Neural cell (in vitro differentiated cells): Measurements from ENCODE around the gene PLEKHM1. TPM values are rescaled to one million over a fixed set of nuclear protein-coding genes. Genes with fewer than 3 reads are reported as not detected.

Experiments used
- H2AFZ ChIP-seq: fragments of 200-600, 300-800 bp; sonication (generic), shearing (Covaris generic); 2 replicates; pipeline ENCODE4 v1.6.0; 2014; ENCODE audit warnings: low read depth, mild to moderate bottlenecking, antibody characterized with exemption, low read length, moderate library complexity
- H3F3A ChIP-seq: fragments of 200-600 bp; shearing (Covaris generic); 2 replicates; pipeline ENCODE4 v1.6.1; 2016; ENCODE audit warnings: mild to moderate bottlenecking, moderate library complexity, mixed read lengths, antibody characterized with exemption, low read length; ENCODE audit not compliant: insufficient read depth, poor library complexity, severe bottlenecking
- H3K27ac ChIP-seq: fragments of 200-600, 300-800 bp; sonication (generic), shearing (Covaris generic); 2 replicates; pipeline ENCODE4 v1.5.1; 2014; ENCODE audit warnings: mild to moderate bottlenecking, low read length, moderate library complexity
- H3K27me3 ChIP-seq: fragments of 300-800, 200-600 bp; sonication (generic), shearing (Covaris generic); 2 replicates; pipeline ENCODE4 v1.6.0; 2014; ENCODE audit warnings: mild to moderate bottlenecking, low read depth, low read length, moderate library complexity; ENCODE audit not compliant: insufficient read depth
- H3K36me3 ChIP-seq: fragments of 300-800, 200-600 bp; sonication (generic), shearing (Covaris generic); 2 replicates; pipeline ENCODE4 v1.5.1; 2014; ENCODE audit warnings: mild to moderate bottlenecking, antibody characterized with exemption, low read length, moderate library complexity; ENCODE audit not compliant: insufficient read depth
- H3K4me2 ChIP-seq: fragments of 300-800, 200-600 bp; sonication (generic), shearing (Covaris generic); 2 replicates; pipeline ENCODE4 v1.6.0; 2014; ENCODE audit warnings: mild to moderate bottlenecking, low read length
- H3K4me3 ChIP-seq: fragments of 300-800, 200-600 bp; sonication (generic), shearing (Covaris generic); 2 replicates; pipeline ENCODE4 v1.5.1; 2014; ENCODE audit warnings: mild to moderate bottlenecking, low read length, moderate library complexity
- H3K79me2 ChIP-seq: fragments of 200-600 bp; shearing (Covaris generic); replicated peaks from 2 replicates; pipeline ENCODE4 v1.6.0; 2014; ENCODE audit warnings: mild to moderate bottlenecking, low read length, moderate library complexity; ENCODE audit not compliant: insufficient read depth
- H3K9ac ChIP-seq: fragments of 300-800, 200-600 bp; sonication (generic), shearing (Covaris generic); 2 replicates; pipeline ENCODE4 v1.6.1; 2016; ENCODE audit warnings: mild to moderate bottlenecking, low read length, mixed read lengths
- H3K9me2 ChIP-seq: fragments of 200-600 bp; shearing (Covaris generic); 2 replicates; pipeline ENCODE4 v1.6.1; 2016; ENCODE audit warnings: mild to moderate bottlenecking, low read length, mixed read lengths; ENCODE audit not compliant: insufficient read depth
- H3K9me3 ChIP-seq: fragments of 200-600, 300-800 bp; sonication (generic), shearing (Covaris generic); 2 replicates; pipeline ENCODE4 v1.6.1; 2016; ENCODE audit warnings: mild to moderate bottlenecking, mixed run types, low read length, moderate library complexity, mixed read lengths
- H4K20me1 ChIP-seq: fragments of 200-600 bp; shearing (Covaris generic); 2 replicates; pipeline ENCODE4 v1.6.1; 2016; ENCODE audit warnings: mild to moderate bottlenecking, mixed run types; ENCODE audit not compliant: insufficient read depth
- EP300 ChIP-seq: fragments of 450-650 bp; conservative IDR thresholded peaks from 2 replicates; pipeline ENCODE4 v1.6.1; 2014; ENCODE audit warnings: antibody characterized with exemption, mild to moderate bottlenecking, moderate library complexity; ENCODE audit not compliant: poor library complexity, severe bottlenecking
- EZH2 ChIP-seq: fragments of 200-600, 300-800 bp; shearing (Covaris generic), sonication (generic); IDR thresholded peaks from 2 replicates; pipeline ENCODE4 v1.6.1; 2014; ENCODE audit warnings: antibody characterized with exemption, low read length, borderline replicate concordance, mild to moderate bottlenecking; ENCODE audit not compliant: insufficient read depth, poor library complexity, severe bottlenecking
- MXI1 ChIP-seq: fragments of 450-650 bp; conservative IDR thresholded peaks from 2 replicates; pipeline ENCODE4 v1.6.1; 2014; ENCODE audit warnings: antibody characterized with exemption, mild to moderate bottlenecking; ENCODE audit not compliant: poor library complexity, severe bottlenecking
- POLR2AphosphoS5 ChIP-seq: IDR thresholded peaks from 2 replicates; pipeline ENCODE4 v1.6.1; 2012
- RAD21 ChIP-seq: fragments of 450-650 bp; conservative IDR thresholded peaks from 2 replicates; pipeline ENCODE4 v1.6.1; 2014; ENCODE audit warnings: antibody characterized with exemption, mild to moderate bottlenecking, moderate library complexity
- REST ChIP-seq: IDR thresholded peaks from 2 replicates; pipeline ENCODE4 v1.6.1; 2012; ENCODE audit warnings: borderline replicate concordance
- SMC3 ChIP-seq: fragments of 450-650 bp; conservative IDR thresholded peaks from 2 replicates; pipeline ENCODE4 v1.6.1; 2014; ENCODE audit warnings: antibody characterized with exemption, mild to moderate bottlenecking, moderate library complexity; ENCODE audit not compliant: poor library complexity
- TAF1 ChIP-seq: IDR thresholded peaks from 2 replicates; pipeline ENCODE4 v1.6.1; 2012; ENCODE audit warnings: low read depth
- polyA plus RNA-seq: library from polyadenylated mRNA; depleted of rRNA; stranded (reverse); fragments of >200 nt; gene quantifications from 2 replicates; pipeline ENCODE4 v1.2.3, GENCODE V29; 2014
- TF ChIP-seq, protein P1 (sequence below): fragments of 450-650 bp; IDR thresholded peaks from 2 replicates; pipeline ENCODE4 v1.5.1; 2014; ENCODE audit warnings: antibody characterized with exemption, mild to moderate bottlenecking, moderate library complexity; ENCODE audit not compliant: poor library complexity, severe bottlenecking

PLEKHM1 gene
- polyA plus RNA-seq, 1 donor from 2014 or later = 3.1 TPM

- Histone ChIP-seq H3K36me3 (no peaks in the 10 kb centered on the region), H4K20me1 (no peaks in the 10 kb centered on the region), H3K9ac (no peak overlapping the region), H3K9me3 (no peaks in the 10 kb centered on the region), H2AFZ (no peak overlapping the region), H3K4me2 (no peak overlapping the region), H3K79me2 (no peaks in the 10 kb centered on the region), H3K9me2 (no peaks in the 10 kb centered on the region), H3F3A (no peaks in the 10 kb centered on the region), H3K27ac (no peak overlapping the region), H3K4me3 (no peak overlapping the region), H3K27me3 (peaks cover 26% of the 10 kb centered on the region)
- no peak for TF ChIP-seq EZH2
- no peak for TF ChIP-seq SMC3
- TF ChIP-seq, protein P1, sequence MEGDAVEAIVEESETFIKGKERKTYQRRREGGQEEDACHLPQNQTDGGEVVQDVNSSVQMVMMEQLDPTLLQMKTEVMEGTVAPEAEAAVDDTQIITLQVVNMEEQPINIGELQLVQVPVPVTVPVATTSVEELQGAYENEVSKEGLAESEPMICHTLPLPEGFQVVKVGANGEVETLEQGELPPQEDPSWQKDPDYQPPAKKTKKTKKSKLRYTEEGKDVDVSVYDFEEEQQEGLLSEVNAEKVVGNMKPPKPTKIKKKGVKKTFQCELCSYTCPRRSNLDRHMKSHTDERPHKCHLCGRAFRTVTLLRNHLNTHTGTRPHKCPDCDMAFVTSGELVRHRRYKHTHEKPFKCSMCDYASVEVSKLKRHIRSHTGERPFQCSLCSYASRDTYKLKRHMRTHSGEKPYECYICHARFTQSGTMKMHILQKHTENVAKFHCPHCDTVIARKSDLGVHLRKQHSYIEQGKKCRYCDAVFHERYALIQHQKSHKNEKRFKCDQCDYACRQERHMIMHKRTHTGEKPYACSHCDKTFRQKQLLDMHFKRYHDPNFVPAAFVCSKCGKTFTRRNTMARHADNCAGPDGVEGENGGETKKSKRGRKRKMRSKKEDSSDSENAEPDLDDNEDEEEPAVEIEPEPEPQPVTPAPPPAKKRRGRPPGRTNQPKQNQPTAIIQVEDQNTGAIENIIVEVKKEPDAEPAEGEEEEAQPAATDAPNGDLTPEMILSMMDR = no peak
- TF ChIP-seq POLR2AphosphoS5 = no peak
- TF ChIP-seq RAD21 = no peak
- no peak for TF ChIP-seq REST
- no peak for TF ChIP-seq MXI1
Measured at GRCh38 chr17:45436161-45436560, 54.4 kb downstream of the PLEKHM1 start.

DNA sequence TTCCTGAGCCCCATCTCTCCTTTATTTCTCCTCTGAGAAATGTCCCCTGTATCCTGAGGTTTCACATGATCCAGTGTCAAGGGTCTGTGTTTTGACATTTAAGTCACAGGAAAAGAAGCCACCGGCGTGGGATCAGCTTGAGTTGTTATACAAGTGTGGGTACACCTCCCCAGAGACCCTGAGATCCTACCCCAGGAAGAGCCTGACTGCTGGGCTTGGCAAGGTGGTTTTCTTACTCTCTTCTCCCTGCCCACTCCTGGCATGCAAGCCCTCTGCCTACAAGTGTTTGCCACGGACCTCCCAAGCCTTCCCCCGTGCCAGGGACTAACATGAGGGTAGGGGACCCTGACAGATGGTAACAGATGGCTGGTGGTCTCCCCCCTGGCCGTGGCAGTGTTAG, 55.0 kb downstream of the PLEKHM1 start:
- Histone ChIP-seq H3K9me3 (no peaks in the 10 kb centered on the region), H3K36me3 (no peaks in the 10 kb centered on the region)

More for the DNA sequence above, 55.0 kb downstream of the PLEKHM1 start:
- Histone ChIP-seq H3K79me2 (no peaks in the 10 kb centered on the region), H4K20me1 (no peaks in the 10 kb centered on the region), H3F3A (no peaks in the 10 kb centered on the region), H3K9me2 (no peaks in the 10 kb centered on the region), H2AFZ (no peak overlapping the region), H3K27me3 (peaks cover 33% of the 10 kb centered on the region), H3K9ac (no peak overlapping the region), H3K4me2 (no peak overlapping the region), H3K4me3 (no peak overlapping the region), H3K27ac (no peak overlapping the region)
- TF ChIP-seq, protein P1 = no peak
- TF ChIP-seq TAF1 (no peak), MXI1 (no peak), EZH2 (no peak), RAD21 (no peak), REST (no peak), EP300 (no peak), POLR2AphosphoS5 (no peak), SMC3 (no peak)
